Renal cortical epithelial cell (primary cell): Measurements from ENCODE around the gene ZNF296. TPM values are rescaled to one million over a fixed set of nuclear protein-coding genes. Genes with fewer than 3 reads are reported as not detected.

Experiments
- DNase-seq: peaks from one replicate; pipeline ENCODE4 v3.0.0-alpha.2; 2011; ENCODE audit warnings: low read depth
- total RNA-seq: library from RNA; depleted of rRNA; stranded (reverse); fragments of >200 nt; gene quantifications from 2 replicates; pipeline ENCODE4 v1.2.3, GENCODE V29; 2014

ZNF296 gene
- total RNA-seq, 1 donor from 2014 or later, result 0.65 TPM

DNA sequence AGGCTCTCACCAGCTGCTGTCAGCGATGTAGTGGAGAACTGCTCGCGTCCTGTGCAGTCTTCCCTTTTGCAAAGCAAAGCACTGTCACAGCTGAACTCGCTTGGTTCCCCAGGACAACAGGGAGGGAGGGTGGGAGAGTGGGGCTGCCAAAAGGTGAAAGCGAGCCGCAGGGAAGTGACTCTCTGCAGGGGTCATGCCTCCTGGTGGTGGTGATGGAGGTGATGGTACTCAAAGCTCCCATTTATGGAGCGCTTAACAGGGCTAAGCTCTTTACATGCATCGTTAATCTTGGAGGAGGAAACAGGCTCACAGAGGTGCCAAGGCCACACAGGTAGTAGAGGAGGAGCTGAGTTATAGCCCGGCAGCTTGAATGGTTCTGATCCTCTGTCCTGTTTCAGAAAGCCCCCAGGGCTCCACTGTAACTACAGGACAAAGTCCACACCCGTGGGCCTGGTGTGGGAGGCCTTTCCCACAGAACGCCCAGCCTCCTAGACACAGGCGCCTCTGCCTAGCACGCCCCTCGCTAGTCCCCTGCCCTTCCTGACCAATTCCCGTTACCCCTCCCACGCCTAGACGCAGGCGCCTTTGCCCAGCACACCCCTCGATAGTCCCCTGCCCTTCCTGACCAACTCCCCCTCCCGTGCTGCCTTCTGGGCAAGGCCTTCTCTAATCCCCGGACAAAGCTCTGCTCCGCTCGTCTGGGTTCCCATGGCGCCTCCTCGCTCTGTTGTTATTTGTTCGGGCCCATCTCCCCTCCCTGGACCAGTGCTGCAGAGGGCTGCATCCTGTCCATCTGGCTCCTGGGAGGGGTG, 27.4 kb upstream of the ZNF296 start:
- peak; percentile 60 for DNase-seq

DNA sequence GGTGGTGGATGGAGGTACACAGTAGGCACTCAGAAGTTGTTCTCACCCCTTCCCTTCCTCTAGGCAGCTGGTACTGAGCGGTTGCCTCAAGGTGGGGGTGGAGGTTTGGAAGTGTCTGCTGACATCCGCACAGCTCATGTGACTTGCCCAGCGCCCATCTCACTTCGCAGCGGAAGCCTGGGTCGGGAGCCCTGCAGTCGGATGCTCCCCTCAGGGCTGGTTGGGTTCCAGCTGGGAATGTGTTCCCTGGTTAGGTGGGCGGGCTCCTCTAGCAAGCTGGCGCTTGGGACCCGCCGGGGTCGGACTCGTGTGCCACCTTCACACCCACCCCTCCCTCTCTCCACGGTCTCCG, 26.9 kb upstream of the ZNF296 start:
- DNase-seq, result peak; percentile 23

DNA sequence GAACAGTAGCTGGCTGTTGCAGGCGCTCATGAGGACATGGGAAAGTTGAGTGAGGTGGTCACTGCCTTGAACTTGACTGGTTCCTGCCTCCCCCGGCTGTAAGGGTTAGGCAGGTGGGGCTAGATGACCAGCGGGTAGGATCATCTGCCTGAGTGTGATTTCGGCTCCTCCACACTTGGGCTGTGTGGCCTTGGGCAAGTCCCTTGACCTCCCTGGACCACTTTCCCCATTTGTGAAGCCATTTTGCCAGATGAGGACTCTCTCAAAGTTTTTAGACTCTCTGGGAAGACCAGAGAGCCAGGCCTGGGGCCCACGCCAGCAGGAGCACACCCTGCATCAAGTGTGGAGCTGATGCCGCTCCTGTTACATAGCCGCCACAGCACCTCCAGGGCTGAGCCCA, 26.2 kb upstream of the ZNF296 start:
- DNase-seq, result no peak

DNA sequence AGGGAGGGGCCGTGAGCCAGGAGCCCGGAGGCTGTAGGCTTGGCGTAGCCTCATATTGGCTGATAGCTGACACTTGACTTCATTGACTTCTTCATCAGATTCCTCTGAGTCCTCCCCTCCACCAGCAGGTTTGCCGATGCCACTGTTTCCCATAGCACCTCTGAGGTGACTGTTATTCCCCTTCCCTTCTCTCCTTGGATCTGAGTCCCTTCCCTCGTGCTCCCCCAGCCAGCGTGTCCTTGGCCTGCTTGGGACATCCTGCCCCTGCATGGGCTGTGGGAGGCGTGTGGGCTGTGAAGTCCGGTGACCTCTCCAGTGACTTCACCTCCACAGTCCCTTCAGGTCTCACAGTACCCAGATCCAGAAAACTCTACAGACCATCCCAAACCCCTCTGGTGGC, 25.5 kb upstream of the ZNF296 start:
- DNase-seq, result no peak

DNA sequence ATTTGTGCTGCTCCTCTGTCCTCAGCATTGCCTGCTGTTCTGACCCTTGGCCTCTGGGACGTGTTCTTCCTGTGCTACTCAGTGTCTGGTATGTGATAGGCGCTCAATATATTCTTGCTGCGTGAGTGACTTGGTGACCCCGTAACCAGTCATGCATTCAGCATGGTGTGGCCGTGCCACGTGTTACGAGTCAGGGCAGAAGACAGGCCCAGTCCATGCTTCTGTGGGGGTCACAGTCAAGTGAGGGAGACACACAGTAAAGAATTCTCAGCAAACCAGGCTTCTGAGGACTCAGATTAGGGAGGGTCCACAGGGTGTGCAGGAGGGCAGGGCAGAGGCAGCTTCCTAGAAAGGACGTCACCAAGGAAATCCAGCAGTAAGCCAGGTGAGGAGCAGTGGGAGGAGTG, 24.6 kb upstream of the ZNF296 start:
- peak; percentile 62 for DNase-seq

DNA sequence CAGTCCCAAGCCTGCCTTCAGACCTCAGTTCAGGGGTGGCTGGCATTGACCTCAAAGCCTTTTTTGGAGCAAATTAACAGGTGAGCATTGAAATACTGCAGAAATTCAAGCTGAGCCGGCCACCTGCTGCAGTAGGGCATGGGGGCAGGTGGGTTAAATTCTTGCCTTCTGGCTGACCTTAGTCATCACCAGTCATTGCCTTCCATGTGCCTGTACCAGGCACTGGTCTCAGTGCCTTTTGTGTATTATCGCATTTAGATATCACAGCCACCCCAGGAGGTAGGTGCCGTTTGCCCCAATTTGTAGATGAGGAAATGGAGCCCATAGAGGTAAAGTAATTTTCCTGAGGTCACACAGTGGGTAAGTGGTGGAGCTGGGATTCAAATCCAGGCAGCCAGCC, 23.9 kb upstream of the ZNF296 start:
- peak; percentile 7 for DNase-seq

DNA sequence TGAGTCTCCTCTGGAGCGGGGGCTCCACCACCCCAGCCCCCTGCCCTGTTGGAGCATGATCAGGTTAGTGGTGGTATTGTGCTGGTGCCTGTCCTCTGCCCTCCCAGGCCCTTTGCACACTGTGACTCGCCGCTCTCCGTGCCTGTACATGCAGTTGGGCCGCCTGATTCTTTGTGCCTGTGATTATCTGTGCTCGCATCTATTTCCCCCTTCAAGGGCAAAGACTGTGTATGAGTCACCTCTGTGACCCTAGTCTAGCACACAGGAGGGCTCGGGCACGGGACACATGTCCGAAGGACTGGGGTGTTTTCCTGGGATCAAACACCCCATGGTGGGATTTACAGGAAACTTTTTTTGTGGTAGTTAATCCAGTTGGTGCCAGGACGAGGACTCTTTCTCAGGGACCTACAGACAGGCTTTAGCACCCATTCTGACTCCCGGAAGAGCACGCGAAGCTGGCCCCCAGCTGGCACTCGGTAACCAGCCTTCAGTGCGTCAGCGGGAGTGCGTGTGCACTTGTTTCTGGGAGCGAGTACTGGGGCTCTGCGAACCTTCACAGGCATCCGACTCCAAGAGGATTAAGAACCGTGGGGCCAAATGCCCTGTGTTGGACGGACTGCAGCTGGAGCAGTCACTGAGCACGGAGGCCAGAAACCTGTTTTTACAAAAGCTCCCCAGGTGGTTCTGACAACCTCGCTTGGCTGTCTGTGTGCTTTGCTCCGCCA, 23.4 kb upstream of the ZNF296 start:
- DNase-seq, result peak; percentile 32

DNA sequence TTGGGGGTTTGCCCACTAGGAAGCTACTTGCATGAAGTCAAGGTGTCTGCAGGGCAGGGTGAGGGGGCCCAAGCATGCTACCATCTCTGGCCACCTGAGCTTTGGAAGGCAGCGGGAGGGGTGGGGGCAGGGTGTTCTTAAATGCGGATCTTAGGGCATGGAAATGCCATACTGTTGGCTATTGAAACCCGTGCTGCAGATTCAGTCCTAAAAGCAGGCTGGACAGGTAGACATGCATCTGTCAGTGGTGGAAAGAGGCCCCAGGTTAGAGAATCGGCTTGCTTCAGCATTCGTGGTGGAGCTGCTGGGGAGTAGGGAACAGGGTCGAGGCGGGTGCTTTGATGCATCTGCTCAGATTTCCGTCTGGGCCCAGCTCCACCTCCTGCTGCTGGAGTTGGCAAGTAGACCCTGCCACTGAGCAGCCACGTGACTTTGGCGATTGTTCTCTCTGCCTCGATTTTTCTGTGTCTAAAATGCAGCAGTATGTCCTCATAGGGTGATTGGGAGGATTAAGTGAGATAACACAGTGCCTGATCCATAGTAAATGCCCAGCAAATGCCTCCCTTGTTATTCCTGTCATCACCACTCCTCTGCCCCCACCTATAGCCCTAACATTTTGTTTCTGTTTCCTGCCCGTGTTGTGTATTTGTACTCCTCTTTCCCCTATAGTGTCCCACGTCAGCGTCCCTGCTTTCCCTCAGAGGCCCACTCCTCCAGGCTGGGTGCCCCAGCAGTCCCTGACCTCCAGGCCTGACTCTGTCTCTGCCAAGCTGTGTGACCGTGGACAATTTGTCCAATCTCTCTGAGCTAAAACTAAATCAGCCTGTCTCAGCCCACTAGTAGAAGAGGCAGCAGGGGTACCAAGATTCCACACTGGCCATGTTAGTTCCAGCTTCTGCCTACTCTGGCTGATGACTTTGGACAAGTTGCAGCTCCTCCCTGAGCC, 22.5 kb upstream of the ZNF296 start:
- no peak for DNase-seq

DNA sequence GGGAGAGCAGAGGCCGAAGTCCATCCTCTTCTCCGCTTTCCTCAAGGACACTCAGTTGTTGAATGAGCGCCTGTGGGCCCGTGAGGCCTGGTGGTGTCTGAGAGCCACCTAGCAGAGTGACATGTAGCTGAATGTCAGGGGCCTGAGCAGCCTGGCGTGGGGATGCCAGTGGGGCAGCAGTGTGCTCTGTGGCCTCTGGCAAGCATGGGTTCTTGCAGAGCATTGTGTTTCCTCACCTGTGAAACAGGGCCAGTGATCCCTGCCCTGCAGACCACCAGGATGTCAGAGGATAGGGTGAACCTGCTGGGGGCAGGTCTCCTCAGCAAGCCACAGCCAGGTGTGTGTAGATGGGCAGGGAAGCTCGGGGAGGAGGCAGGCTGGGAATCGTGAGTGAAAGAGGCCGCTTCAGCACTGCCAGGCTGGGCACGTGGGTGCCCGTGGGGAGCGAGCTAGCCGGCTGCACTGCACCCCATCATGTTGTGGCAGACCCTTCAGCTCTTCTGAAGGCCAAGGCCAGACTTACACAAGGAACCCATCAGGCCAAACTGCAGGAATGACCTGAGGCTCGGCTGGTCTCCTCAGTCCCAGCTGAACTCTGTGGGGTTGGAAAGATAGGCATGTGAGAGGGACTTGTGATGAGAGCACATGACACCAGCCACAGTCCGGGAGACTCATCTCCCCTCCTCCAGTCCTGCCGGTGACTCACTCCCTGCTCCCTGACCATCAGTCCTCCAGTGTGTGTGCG, 21.7 kb upstream of the ZNF296 start:
- DNase-seq, result peak; percentile 95

DNA sequence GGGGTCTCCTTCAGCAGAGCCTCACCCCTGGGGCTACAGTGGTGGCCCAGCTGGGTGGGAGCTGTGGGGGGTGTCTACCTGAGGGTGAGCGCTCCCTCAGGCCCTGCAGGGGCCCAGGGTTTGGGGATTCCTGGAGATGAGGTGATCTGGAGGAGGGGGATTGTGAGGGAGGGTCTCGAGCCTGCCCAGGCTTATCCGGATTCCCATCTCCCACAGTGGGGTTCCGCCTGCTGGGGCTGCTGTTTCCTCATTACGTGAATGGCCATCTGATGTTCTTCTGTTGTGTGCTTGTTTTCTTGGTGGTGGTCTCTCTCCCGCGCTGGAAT, 21.1 kb upstream of the ZNF296 start:
- DNase-seq, result no peak

DNA sequence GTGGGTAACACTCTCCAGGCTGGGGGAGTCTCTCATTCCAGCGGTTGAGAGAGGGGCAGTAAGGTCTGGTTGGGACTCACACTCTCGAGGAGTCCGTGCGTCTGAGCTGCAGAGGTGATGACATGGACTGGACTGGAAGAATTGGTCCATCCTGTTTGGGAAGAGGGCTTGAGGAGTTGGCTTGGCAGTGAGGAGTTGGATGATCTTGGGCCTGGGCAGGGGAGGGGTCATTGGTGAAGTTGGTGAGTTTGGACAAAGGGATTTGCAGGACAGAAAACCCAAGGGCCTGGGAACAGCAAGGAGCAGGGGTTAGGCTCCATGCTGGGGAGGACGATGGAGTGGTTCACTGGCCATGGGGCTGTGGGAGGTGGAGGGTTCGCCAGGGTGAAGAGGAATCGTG, 20.4 kb upstream of the ZNF296 start:
- DNase-seq, result no peak

DNA sequence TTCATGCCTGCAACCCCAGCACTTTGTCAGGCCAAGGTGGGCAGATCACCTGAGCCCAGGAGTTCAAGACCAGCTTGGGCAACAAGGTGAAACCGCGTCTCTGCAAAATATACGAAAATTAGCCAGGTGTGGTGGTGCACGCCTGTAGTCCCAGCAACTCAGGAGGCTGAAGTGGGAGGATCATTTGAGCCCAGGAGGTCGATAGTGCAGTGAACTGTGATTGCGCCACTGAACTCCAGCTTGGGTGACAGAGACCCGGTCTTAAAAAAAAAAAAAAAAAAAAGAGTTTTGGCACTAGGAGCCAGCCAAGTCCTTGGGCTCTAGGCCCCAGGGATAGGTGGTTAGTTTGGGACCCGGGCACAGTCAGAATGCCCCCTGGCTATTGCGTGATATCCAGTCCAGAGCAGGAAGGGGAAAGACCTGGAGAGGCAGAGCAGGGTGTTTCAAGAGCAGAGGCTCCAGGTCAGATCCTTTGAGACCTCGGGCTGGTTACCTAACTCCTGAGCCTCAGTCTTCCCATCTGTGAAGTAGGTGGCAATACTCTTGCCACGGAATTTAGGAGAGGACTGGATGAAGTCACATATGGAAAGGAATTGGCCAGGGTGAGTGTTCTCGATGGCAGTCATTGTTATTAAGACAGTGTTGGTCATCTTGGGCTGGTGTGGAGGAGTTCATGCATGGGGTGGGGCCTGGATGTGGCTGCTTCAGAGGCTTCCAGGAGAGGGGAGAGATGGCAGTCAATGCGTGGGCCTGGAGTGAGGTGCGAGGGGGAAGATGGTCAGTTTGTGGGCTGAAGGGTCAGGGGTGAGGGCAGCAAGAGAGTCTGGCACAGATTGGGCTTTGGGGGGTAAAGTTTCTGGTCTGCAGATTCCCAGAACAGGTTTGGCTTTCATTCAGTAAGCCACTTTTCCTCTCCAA, 19.5 kb upstream of the ZNF296 start:
- no peak for DNase-seq

DNA sequence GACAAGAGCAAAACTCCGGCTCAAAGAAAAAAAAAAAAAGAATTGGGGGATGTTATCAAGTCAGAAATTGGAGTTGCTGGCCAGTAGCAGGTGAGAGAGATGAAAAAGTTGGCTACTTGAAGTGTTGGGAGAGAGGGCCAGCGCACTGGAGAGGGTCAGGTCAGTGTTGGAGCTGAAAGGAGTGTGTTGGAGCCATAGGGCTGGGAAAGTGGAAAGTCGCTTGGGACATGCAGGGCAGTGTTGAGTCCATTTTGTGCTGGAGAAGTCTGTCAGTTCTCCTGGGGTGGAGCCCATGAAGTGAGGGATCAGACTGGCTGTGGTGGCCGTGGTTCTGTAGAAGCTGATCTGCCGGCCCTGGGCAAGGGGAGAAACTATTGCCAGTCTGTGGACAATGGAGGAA, 18.4 kb upstream of the ZNF296 start:
- DNase-seq, result no peak

DNA sequence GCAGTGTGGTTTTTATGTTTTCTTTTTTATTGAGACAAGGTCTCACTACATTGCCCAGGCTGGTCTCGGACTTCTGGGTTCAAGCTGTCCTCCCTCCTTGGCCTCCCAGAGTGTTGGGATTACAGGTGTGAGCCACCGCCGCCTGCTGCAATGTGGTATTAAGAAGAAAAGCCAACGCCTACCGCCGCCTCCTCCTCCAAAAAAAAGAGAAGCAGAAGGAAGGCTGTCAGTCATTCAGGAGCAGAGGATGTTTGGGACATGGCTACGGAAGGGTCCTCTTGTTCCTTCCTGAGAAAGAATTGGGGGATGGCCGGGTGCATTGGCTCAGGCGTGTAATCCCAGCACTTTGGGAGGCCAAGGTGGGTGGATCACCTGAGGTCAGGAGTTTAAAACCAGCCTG, 17.9 kb upstream of the ZNF296 start:
- DNase-seq, result no peak

DNA sequence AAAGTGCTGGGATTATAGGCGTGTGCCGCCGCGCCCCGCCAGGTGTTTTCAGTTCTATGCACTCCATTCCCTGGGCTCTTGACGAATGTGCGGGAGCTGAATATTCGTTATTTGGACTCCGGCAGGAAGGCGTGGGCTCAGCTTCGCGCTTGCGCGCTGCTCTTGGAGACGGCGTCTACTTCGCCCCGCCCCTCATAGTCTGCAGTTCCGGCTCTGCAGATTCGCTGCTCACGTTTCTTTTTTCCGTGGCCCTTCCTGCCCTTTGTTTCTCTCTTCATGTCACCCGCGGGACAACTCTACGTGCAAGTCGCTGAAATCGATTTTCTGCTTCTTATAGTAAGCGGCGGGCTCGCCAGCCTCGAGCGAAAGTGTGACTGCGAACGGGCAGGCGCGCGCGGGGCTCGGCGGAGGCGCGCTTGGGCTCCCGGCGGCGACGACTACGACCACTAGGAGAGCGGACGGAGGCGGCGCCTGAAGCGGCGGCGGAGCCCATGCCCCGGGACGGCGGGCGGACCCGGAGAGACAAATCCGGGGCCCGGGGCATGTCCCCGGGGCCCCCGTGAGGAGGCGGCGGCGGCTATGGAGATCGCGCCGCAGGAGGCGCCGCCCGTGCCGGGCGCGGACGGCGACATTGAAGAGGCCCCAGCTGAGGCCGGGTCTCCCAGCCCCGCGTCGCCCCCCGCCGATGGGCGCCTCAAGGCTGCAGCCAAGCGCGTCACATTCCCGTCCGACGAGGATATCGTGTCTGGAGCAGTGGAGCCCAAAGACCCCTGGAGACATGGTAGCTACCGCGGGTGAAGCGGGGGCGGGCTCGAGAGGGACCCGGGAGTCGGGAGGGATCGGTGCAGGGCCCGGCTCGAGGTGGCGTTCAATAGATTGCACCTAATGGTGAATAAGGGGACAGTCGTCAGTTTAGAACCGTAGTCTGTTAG, 16.7 kb upstream of the ZNF296 start, which contains the start of gene PPP1R37:
Gene PPP1R37, plus strand, starts transcription at position 433 of the 932 bp plus-strand sequence. Its CDS starts 147 bp downstream, at position 580.
- DNase-seq, result peak; percentile 95

DNA sequence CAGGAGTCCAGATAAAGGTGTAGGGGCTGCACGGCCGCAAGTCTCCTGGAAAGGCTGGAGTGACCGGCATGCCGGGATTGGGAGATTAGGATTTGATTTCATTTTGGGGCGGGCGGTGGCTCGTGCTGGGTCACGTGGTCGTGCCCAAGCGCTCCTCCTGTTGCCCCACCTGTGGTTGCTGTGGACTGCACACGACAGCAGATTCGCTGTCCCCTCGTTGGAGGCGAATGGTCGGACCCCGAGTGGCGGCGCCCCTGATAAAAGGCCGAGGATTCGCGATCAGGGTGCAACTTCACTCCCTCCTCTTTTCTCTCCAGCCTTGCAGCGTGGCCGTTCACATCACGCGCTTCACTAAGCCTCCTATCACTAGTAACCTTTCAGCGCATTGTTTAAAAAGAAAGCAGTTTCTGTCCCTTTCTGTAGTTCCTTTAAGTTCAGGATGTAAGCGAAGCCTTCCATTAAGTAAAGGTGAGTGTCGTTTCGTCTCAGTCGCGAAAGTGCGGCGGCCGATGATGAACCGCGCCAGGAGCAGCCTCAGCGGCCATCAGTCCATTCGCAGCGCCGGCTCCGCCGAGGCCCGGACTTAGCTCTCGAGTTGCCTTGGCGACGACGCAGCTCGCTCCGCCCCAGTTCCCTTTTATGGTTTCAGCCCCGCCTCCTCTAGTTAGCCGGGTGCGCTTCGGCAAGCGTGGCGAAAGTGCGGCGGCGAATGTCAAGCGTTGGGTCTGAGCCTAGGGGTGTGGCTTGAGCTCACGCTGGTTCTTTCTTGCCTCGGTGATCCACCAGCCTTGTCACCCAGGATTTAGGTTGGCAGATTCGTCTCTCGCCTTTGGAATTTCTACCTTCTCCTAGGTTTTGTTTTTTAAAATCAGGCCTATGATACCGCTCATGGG, 15.0 kb upstream of the ZNF296 start:
- DNase-seq, result peak; percentile 94

DNA sequence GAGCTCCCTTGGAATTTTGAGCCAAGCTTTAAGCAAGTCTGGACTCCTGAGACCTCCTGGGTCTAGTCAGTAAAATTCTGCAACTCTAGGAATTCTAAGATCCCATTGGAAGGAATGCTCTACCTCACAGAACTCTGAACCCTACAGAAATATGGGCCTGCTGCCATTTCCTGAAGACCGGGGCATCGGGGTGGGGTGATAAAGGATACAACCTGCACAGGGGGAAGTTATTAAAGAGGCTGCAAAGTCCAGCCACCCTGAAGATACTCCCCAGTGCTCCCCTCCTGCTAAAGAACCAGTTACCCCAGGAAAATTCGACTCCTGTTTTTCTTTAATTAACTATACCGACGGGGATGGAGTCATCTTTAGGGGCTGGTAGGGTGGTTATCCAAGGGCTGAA, 14.3 kb upstream of the ZNF296 start:
- DNase-seq, result no peak

DNA sequence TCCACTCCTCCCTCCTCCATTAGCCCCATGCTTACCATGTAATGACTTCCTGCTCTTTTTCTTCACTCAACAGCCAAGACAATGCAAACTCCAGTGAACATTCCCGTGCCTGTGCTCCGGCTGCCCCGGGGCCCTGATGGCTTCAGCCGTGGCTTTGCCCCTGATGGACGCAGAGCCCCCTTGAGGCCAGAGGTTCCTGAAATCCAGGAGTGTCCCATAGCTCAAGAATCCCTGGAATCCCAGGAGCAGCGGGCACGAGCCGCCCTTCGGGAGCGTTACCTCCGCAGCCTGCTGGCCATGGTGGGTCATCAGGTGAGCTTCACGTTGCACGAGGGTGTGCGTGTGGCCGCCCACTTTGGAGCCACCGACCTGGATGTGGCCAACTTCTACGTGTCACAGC, 13.8 kb upstream of the ZNF296 start:
- no peak for DNase-seq
